Mucosa of stomach (tissue), 1 donor: ENCODE measurements around the gene INPP4B.

Experiments
- H3K27me3 ChIP-seq: one replicate; pipeline ENCODE4 v1.7.0; 2013; ENCODE audit warnings: mild to moderate bottlenecking, low read length; ENCODE audit not compliant: control insufficient read depth, insufficient read depth
- H3K36me3 ChIP-seq: one replicate; pipeline ENCODE4 v1.7.0; 2013; ENCODE audit warnings: low read length; ENCODE audit not compliant: control insufficient read depth, insufficient read depth
- H3K4me1 ChIP-seq: one replicate; pipeline ENCODE4 v1.7.0; 2013; ENCODE audit warnings: mild to moderate bottlenecking, low read length; ENCODE audit not compliant: control insufficient read depth, insufficient read depth
- H3K4me3 ChIP-seq: one replicate; pipeline ENCODE4 v1.7.0; 2013; ENCODE audit warnings: low read length
- H3K9ac ChIP-seq: one replicate; pipeline ENCODE4 v1.7.0; 2013; ENCODE audit warnings: mild to moderate bottlenecking, low read length, moderate library complexity
- H3K9me3 ChIP-seq: one replicate; pipeline ENCODE4 v1.7.0; 2013; ENCODE audit warnings: mild to moderate bottlenecking, low read length, moderate library complexity; ENCODE audit not compliant: control insufficient read depth
- donor health status: Pancreatic carcinoma.

INPP4B gene

DNA sequence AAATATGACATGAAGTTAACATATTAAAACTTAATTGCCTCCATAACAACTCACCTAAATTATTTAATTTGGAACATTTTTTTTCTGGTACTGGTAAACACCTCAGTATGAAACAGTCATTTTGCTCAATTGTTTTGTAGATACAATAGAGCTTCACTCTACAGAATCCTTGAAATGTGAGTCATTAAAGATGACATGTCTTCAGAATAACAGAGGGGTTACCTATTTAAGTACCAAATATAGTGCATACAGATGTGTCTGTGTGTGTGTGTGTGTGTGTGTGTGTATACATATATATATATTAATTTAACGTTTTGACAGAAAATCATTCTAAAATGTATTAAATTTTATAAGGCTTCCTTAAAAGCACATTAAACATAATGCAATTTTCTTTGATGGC is 297.6 kb downstream of the INPP4B start:
- Histone ChIP-seq H3K9me3 (no peaks in the 10 kb centered on the region), H3K9ac (no peak overlapping the region), H3K36me3 (no peaks in the 10 kb centered on the region), H3K4me3 (no peak overlapping the region), H3K4me1 (peaks cover 8% of the 10 kb centered on the region), H3K27me3 (no peaks in the 10 kb centered on the region)

DNA sequence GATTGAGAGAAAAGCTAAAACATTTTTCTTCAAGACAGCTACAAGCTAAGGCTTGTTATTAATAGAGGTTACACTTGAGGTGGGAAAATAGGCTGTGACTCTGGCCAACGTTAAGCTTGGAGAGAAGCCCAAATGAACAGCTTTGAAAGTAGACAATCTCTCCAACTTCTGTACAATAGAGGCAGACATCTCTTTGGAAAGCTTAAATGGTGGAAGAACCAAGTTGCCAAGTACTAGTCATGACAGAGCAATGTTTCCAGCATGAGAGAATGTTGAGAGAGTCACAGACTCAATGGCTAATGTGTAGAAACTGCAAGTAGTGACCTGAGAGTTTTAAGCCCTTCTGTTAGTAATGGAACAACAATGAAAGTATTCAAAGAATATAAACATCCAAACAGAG is 298.1 kb downstream of the INPP4B start:
- no peaks in the 10 kb centered on the region for H3K27me3 ChIP-seq
- H3K9me3 ChIP-seq = no peaks in the 10 kb centered on the region
- H3K4me1 ChIP-seq = peaks cover 8% of the 10 kb centered on the region
- H3K36me3 ChIP-seq = no peaks in the 10 kb centered on the region
- H3K9ac ChIP-seq = no peak overlapping the region
- H3K4me3 ChIP-seq = no peak overlapping the region

DNA sequence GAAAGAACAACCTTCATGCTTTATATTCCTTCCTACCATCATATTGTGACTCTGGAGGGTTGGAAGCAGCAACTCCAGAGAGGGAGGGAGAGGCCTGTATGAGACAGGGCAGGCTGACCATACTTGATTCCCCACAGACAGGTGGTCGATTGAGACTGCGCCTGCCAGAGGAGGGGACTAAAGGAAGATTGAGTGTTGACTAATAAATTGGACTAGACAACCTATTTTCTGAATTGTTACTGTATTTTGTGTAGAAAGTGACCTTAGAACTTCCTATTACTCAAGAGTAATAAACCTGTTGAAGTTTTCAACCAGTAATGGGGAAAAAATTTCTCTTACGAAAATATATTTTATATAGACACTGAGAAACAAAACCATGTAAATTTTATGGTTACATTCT is 301.5 kb downstream of the INPP4B start:
- Histone ChIP-seq H3K4me1 (peaks cover 2% of the 10 kb centered on the region), H3K4me3 (no peak overlapping the region), H3K36me3 (no peaks in the 10 kb centered on the region), H3K27me3 (no peaks in the 10 kb centered on the region), H3K9me3 (no peaks in the 10 kb centered on the region), H3K9ac (no peak overlapping the region)

DNA sequence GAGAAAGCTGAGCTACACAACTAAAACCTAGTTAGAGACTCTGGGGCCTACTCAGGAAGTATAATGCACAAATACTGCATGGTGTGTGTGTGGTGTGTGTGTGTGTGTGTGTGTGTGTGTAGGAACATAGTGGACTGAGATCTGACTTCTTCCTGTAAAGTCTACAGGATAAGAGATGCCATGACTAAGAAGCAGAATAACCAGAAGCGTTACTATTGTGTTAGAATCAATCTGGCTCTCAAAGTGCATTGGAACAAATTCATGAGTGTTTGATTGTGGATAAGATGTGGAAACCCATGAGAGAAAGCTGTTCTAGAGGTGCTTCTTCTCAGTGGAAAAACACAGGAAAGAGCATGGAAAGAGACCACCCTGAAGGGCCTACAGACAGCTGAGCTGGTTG is 302.1 kb downstream of the INPP4B start:
- Histone ChIP-seq H3K27me3 (no peaks in the 10 kb centered on the region), H3K4me3 (no peak overlapping the region), H3K9ac (no peak overlapping the region), H3K4me1 (no peaks in the 10 kb centered on the region), H3K9me3 (no peaks in the 10 kb centered on the region), H3K36me3 (no peaks in the 10 kb centered on the region)

DNA sequence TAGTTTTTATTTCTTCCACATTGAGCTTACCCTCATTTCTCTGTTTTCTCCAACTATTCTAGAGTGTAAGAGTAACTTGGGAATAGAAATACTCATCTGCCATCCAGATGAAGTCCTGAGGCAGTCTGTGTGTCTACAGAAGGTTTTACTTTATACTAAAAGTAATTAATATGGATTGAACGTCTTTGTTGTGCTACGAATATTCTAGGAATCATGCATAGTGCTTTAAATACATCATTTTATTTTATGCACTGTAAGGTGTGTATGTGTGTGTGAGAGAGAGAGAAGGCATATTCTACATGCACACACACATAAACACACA is 305.7 kb downstream of the INPP4B start:
- Histone ChIP-seq H3K4me3 (no peak overlapping the region), H3K36me3 (no peaks in the 10 kb centered on the region), H3K9ac (no peak overlapping the region), H3K9me3 (no peaks in the 10 kb centered on the region), H3K4me1 (no peaks in the 10 kb centered on the region), H3K27me3 (no peaks in the 10 kb centered on the region)

DNA sequence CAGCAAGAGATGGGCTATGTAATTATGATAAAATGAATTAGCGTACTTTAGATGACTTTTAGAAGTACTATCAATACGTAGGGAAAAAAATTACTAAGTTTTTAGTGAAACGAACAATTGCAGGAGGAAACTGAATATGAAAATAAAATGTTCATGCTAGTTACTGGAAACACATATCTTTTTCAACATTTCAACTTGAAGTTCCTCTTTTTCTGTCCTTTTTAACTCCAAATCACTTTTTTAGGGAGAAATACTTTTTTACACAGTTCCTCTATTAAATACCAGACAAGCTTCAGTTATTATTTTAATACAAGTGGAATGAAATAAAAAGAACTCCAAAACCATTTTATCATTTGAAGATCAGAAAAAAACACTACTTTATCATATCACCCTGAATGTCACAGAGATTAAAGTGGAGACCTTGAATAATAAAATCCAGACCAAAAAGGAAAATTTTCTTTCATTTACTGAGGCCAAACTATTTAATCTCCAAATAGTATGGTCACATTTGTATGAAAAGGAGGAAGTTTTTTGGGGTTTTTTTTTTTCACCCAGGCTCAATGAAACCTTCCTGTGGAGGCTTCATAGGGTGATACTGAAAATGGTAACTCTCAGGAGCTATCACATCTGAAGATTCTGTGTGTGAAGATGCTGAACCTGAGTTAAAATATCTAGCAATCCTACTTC is 306.2 kb downstream of the INPP4B start:
- no peaks in the 10 kb centered on the region for H3K9me3 ChIP-seq
- no peaks in the 10 kb centered on the region for H3K27me3 ChIP-seq
- H3K4me1 ChIP-seq = no peaks in the 10 kb centered on the region
- H3K9ac ChIP-seq = no peak overlapping the region
- H3K4me3 ChIP-seq = no peak overlapping the region
- no peaks in the 10 kb centered on the region for H3K36me3 ChIP-seq

DNA sequence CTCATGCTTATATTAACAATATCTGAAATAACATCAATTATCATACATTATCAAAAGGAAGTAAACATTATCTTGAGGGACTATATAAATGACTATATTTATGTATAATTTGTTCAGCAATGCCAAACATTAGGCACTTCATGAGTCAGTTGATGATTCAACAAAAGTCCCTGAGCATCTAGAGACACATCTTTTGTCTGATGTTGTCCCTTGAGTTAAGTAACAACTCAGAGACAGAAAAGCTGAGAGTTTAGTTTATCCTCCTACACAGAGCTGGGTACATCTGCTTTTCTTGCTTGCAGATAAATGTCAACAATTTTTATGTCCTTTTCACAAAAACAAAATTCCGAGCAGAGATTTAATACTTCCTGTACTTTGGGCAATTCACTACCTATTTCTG is 311.1 kb downstream of the INPP4B start:
- no peak overlapping the region for H3K4me3 ChIP-seq
- H3K9ac ChIP-seq = no peak overlapping the region
- no peaks in the 10 kb centered on the region for H3K4me1 ChIP-seq
- no peaks in the 10 kb centered on the region for H3K27me3 ChIP-seq
- no peaks in the 10 kb centered on the region for H3K36me3 ChIP-seq
- H3K9me3 ChIP-seq = no peaks in the 10 kb centered on the region

DNA sequence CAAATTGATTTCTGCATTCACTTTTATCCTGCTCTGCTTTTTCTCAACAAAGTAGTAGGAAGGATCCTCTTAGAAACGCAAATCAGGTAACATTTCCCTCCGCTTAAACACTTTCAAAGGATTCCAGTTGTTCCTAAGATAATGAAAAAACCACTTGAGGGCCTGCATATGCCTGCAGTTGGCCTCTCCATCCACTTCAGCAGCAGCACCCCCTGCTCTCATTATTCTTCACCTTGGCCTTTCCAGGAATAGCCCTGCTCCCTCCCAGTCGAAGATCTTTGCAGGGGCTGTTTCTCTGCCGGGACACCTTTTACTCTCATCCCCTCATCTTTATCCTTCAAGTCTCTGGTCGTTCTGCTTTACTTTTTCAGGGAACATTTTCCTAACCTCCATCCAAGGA is 314.0 kb downstream of the INPP4B start:
- H3K27me3 ChIP-seq = no peaks in the 10 kb centered on the region
- H3K9ac ChIP-seq = no peak overlapping the region
- no peak overlapping the region for H3K4me3 ChIP-seq
- no peaks in the 10 kb centered on the region for H3K9me3 ChIP-seq
- no peaks in the 10 kb centered on the region for H3K4me1 ChIP-seq
- no peaks in the 10 kb centered on the region for H3K36me3 ChIP-seq

DNA sequence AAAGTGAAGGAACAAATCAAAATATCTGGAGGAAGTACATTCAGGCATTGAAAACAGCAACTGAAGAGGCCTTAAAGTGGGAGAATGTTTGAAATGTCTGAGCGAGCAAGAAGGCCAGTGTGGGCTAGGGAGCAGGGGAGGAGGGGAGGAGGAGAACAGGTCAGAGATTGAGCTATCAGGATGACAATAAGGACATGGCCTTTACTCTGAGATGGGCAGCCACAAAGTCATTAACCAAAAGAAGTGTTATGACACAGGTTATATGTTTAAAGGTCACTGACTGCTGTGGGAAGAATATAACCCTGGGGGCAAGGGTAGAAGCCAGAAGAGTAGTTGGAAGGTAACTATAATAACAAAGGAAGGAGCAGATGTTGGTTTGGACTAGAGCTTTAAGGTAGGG is 315.4 kb downstream of the INPP4B start:
- Histone ChIP-seq H3K27me3 (no peaks in the 10 kb centered on the region), H3K9me3 (no peaks in the 10 kb centered on the region), H3K4me1 (no peaks in the 10 kb centered on the region), H3K9ac (no peak overlapping the region), H3K36me3 (no peaks in the 10 kb centered on the region), H3K4me3 (no peak overlapping the region)

DNA sequence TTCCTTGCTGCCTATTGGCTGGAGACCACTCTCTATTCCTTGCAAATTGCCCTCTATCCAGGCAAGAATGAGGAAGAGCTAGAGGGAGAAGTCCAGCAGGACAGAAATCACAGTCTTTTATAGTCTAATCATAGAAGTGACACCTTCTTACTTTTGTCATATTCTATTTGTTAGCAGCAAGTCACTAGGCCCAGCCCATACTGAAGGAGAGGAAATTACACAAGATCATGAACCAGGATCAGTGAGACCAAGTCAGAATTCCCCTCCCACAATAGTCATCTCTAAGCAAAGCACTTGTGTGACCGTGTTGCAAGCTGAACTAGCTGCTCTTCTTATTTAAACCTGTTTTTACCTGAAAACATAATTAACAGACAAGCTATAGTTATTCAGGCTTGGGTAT is 317.7 kb downstream of the INPP4B start:
- Histone ChIP-seq H3K27me3 (no peaks in the 10 kb centered on the region), H3K9ac (no peak overlapping the region), H3K36me3 (no peaks in the 10 kb centered on the region), H3K4me3 (no peak overlapping the region), H3K4me1 (no peaks in the 10 kb centered on the region), H3K9me3 (no peaks in the 10 kb centered on the region)

DNA sequence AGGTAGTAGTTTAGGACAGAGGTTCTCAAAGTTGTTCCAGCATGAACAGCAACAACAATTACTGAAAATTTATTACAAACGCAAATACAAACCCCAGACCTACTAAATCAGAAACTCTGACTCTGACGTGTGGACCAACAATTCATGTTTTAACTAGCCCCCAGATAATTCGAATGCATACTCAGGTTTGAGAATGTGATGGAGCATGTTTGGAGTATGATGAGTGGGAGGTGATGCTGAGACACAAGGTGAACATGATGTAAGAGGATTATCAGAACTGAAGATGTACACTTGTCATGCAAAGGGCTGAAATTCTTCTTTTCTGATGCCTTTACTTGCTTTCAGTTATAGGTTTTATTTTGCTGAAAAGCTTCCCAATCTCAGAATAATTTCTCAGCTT is 323.0 kb downstream of the INPP4B start:
- Histone ChIP-seq H3K9ac (no peak overlapping the region), H3K4me3 (no peak overlapping the region), H3K27me3 (no peaks in the 10 kb centered on the region), H3K9me3 (no peaks in the 10 kb centered on the region), H3K36me3 (no peaks in the 10 kb centered on the region), H3K4me1 (no peaks in the 10 kb centered on the region)

DNA sequence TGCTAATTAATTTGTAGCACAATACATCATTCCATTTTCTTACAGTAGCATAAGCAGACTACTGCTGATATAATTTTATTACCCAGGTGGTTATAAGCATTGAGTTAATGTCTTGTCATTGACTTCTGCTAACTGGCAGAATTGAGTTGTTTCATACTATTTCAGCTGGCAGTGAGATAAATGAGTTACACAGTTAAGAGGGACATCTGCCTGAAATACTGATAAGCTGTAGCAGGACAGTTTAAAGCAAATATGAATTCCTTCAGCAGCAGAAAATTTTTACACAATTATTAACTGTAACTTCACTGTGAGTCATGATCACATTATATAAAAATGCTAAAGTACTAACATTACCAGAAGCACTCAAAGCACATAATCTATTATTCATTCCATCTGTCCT is 326.8 kb downstream of the INPP4B start:
- Histone ChIP-seq H3K9me3 (no peaks in the 10 kb centered on the region), H3K27me3 (no peaks in the 10 kb centered on the region), H3K4me1 (no peaks in the 10 kb centered on the region)

More for the DNA sequence above, 326.8 kb downstream of the INPP4B start:
- Histone ChIP-seq H3K36me3 (no peaks in the 10 kb centered on the region), H3K9ac (no peak overlapping the region), H3K4me3 (no peak overlapping the region)
